ENCODE results near the gene SLC1A2. TPM values are rescaled to one million over a fixed set of nuclear protein-coding genes. Genes with fewer than 3 reads are reported as not detected.

Gene SLC1A2
- total RNA-seq, 2 experiments from 2014 or later, result not detected

DNA sequence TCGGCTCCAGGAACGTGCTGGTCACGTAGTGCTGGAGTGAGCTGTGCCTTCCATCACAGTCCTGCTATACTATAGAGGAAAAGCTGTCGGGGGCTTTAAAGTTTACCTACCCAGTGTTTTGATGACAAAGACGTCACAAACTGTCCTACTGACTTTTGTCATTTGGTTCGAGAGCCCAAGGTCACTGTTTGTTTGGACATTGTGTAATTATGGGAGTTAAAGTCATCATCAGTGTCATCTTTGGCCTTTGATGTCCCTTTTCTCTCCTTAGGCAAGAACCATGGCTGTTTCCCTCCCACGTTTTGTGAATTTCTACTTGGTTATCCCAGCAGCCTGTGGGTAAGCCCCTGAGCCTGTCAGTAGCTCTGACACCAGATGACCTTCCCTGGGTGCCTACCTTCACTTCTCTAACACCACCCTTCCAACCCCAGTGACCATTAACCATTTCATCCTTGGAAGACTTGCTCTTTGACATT is 59.3 kb downstream of the SLC1A2 start:
- DNase-seq, result no peak
- intact Hi-C loops (cut with micrococcal nuclease), result no loop called here
- ChIA-PET POLR2A (no interaction called here), CTCF (interaction anchor here (1.0 kb wide), 1 partner anchor 55 kb away, joined by 3 read pairs; no protein-coding TSS in a partner anchor)
- no peaks in the 10 kb centered on the region for H3K36me3 Mint-ChIP-seq (ENCODE audit: low read depth)
- no peak for TF ChIP-seq CTCF (IDR thresholded peaks at IDR 0.05)
- ATAC-seq, result no peak
- no peak overlapping the region for H3K27ac Mint-ChIP-seq
- no peaks in the 10 kb centered on the region for H3K9me3 Mint-ChIP-seq
- peaks cover 13% of the 10 kb centered on the region for H3K4me1 Mint-ChIP-seq (ENCODE audit: low read depth)
- H3K4me3 Mint-ChIP-seq, result no peak overlapping the region
- peaks cover 2% of the 10 kb centered on the region for H3K27me3 Mint-ChIP-seq

GRCh38 chr11:35359321-35360054 is 59.9 kb downstream of the SLC1A2 start:
- intact Hi-C loops (cut with micrococcal nuclease), result no loop called here
- ChIA-PET CTCF (no interaction called here), POLR2A (no interaction called here)
- ATAC-seq, result no peak
- H3K27ac Mint-ChIP-seq, result no peak overlapping the region
- peaks cover 2% of the 10 kb centered on the region for H3K27me3 Mint-ChIP-seq
- DNase-seq, result no peak
- no peak for TF ChIP-seq CTCF (IDR thresholded peaks at IDR 0.05)
- H3K4me1 Mint-ChIP-seq (ENCODE audit: low read depth), result peaks cover 13% of the 10 kb centered on the region
- no peak overlapping the region for H3K4me3 Mint-ChIP-seq
- no peaks in the 10 kb centered on the region for H3K9me3 Mint-ChIP-seq
- H3K36me3 Mint-ChIP-seq (ENCODE audit: low read depth), result no peaks in the 10 kb centered on the region

DNA sequence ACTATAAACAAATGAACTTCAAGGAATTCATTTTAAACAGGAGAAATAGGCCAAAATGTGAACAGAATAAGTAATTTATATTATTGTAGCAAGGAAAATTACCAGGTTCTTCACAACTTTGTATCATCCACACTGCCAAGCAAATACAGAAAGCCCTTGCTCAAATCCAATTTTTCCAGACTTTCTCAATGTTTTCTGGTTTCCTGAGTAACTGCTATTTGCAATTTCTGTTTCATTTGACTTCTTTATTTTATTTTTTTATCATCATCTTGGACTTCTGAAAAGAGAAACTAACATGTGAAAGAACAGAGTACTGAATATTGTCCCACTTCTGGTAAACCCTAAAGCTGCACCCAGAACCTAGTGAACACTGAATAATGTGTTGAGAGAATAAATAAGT is 61.0 kb downstream of the SLC1A2 start:
- Mint-ChIP-seq H3K4me1 (ENCODE audit: low read depth) (peaks cover 10% of the 10 kb centered on the region), H3K9me3 (no peaks in the 10 kb centered on the region), H3K36me3 (ENCODE audit: low read depth) (no peaks in the 10 kb centered on the region), H3K4me3 (no peak overlapping the region), H3K27me3 (peaks cover 2% of the 10 kb centered on the region), H3K27ac (no peak overlapping the region)
- POLR2A ChIA-PET, result no interaction called here
- CTCF ChIA-PET, result no interaction called here
- DNase-seq, result no peak
- intact Hi-C loops (cut with micrococcal nuclease), result no loop called here
- ATAC-seq, result no peak
- TF ChIP-seq CTCF (IDR thresholded peaks at IDR 0.05), result no peak

DNA sequence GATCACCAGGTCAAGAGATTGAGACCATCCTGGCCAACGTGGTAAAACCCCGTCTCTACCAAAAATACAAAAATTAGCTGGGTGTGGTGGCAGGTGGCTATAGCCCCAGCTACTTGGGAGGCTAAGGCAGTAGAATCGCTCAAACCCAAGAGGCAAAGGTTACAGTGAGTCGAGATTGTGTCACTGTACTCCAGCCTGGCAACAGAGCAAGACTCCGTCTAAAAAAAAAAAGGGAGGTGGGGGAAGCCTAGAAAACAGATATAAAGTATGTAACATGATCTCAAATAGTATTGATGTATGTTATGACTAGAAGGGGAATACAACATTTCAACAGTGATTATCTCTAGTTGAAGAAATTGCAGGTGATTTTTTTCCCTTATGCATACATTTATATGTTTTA is 61.4 kb downstream of the SLC1A2 start:
- Mint-ChIP-seq H3K36me3 (ENCODE audit: low read depth) (no peaks in the 10 kb centered on the region), H3K4me3 (no peak overlapping the region), H3K27ac (no peak overlapping the region), H3K27me3 (peaks cover 2% of the 10 kb centered on the region), H3K4me1 (ENCODE audit: low read depth) (peaks cover 8% of the 10 kb centered on the region), H3K9me3 (no peaks in the 10 kb centered on the region)
- no peak for ATAC-seq
- no peak for DNase-seq
- POLR2A ChIA-PET, result no interaction called here
- TF ChIP-seq CTCF (IDR thresholded peaks at IDR 0.05), result no peak
- intact Hi-C loops (cut with micrococcal nuclease), result no loop called here
- CTCF ChIA-PET, result no interaction called here

GRCh38 chr11:35355102-35355749 is 64.1 kb downstream of the SLC1A2 start:
- ATAC-seq (no peak), DNase-seq (no peak)
- H3K27me3 Mint-ChIP-seq, result peaks cover 2% of the 10 kb centered on the region
- no peaks in the 10 kb centered on the region for H3K36me3 Mint-ChIP-seq (ENCODE audit: low read depth)
- no peak overlapping the region for H3K27ac Mint-ChIP-seq
- CTCF ChIA-PET, result no interaction called here
- intact Hi-C loops (cut with micrococcal nuclease), result no loop called here
- POLR2A ChIA-PET, result interaction anchor here (0.7 kb wide), 1 partner anchor 156 kb away, joined by 4 read pairs; no protein-coding TSS in a partner anchor
- H3K4me1 Mint-ChIP-seq (ENCODE audit: low read depth), result peaks cover 9% of the 10 kb centered on the region
- no peak for TF ChIP-seq CTCF (IDR thresholded peaks at IDR 0.05)
- no peaks in the 10 kb centered on the region for H3K9me3 Mint-ChIP-seq
- no peak overlapping the region for H3K4me3 Mint-ChIP-seq
